Naive thymus-derived CD4-positive, alpha-beta T cell (primary cell): ENCODE data around the gene MYH14. TPM values are rescaled to one million over a fixed set of nuclear protein-coding genes. Genes with fewer than 3 reads are reported as not detected.

ENCODE experiments used
- ATAC-seq: fragments of 150-1000 bp; cut with Tn5 transposase; 2 replicates; pipeline ENCODE4 v1.10.0; 2021; ENCODE audit warnings: mild to moderate bottlenecking, moderate library complexity
- CTCF ChIA-PET: fragments of 350-600 bp; sonication (Branson Sonifier 250); formaldehyde crosslinking; loops from one replicate; lab custom pipeline; 2021; ENCODE audit warnings: antibody characterized with exemption; lab: Charles Lee
- POLR2A ChIA-PET: fragments of 350-600 bp; sonication (Branson Sonifier 250); formaldehyde crosslinking; loops from one replicate; lab custom pipeline; 2021; ENCODE audit warnings: antibody characterized with exemption, inconsistent platforms; lab: Charles Lee
- DNase-seq, 9 donors: peaks; one replicate each; pipeline versions ENCODE4 v3.0.0 to v3.0.0-alpha.2; 2020 to 2022; ENCODE audit warnings: mixed read lengths in 1 of 9
- H3K27ac ChIP-seq: one replicate; pipeline ENCODE4 v1.7.0; 2013; ENCODE audit warnings: mild to moderate bottlenecking, low read depth, low read length, moderate library complexity
- H3K27me3 ChIP-seq, 2 donors: one replicate each; pipeline ENCODE4 v1.7.0; 2013; ENCODE audit warnings: low read length in 2 of 2, mild to moderate bottlenecking in 2 of 2, moderate library complexity in 2 of 2; ENCODE audit not compliant: control insufficient read depth in 2 of 2, insufficient read depth in 2 of 2
- H3K36me3 ChIP-seq, 3 experiments: 1 replicate in 2 of 3; 2 replicates in 1 of 3; pipeline ENCODE4 v1.7.0; 2013; ENCODE audit warnings: low read length in 3 of 3, mild to moderate bottlenecking in 3 of 3, moderate library complexity in 1 of 3; ENCODE audit not compliant: insufficient read depth in 3 of 3, control insufficient read depth in 2 of 3
- H3K4me1 ChIP-seq, 2 donors: one replicate each; pipeline ENCODE4 v1.7.0; 2013; ENCODE audit warnings: low read length in 2 of 2, mild to moderate bottlenecking in 2 of 2, moderate library complexity in 1 of 2; ENCODE audit not compliant: control insufficient read depth in 2 of 2, insufficient read depth in 2 of 2
- H3K4me3 ChIP-seq: 2 replicates; pipeline ENCODE4 v1.7.0; 2013; ENCODE audit warnings: mild to moderate bottlenecking, low read length
- H3K9me3 ChIP-seq, 3 experiments: 1 replicate in 2 of 3; 2 replicates in 1 of 3; pipeline ENCODE4 v1.7.0; 2013; ENCODE audit warnings: low read length in 3 of 3; ENCODE audit not compliant: control insufficient read depth in 2 of 3
- H3K27ac Mint-ChIP-seq, 9 donors: one replicate each; pipeline ENCODE4 v1.8.0; 2020 to 2022; ENCODE audit warnings: mixed read lengths in 9 of 9, mild to moderate bottlenecking in 8 of 9, moderate library complexity in 5 of 9, inconsistent platforms in 2 of 9
- H3K27me3 Mint-ChIP-seq, 5 donors: one replicate each; pipeline ENCODE4 v1.8.0; 2021 to 2022; ENCODE audit warnings: mixed read lengths in 5 of 5, mild to moderate bottlenecking in 1 of 5
- H3K36me3 Mint-ChIP-seq, 5 donors: one replicate each; pipeline ENCODE4 v1.8.0; 2020 to 2022; ENCODE audit warnings: mixed read lengths in 5 of 5, mild to moderate bottlenecking in 3 of 5, inconsistent platforms in 1 of 5
- H3K4me1 Mint-ChIP-seq, 7 donors: one replicate each; pipeline ENCODE4 v1.8.0; 2020 to 2022; ENCODE audit warnings: mixed read lengths in 7 of 7, mild to moderate bottlenecking in 3 of 7, inconsistent platforms in 1 of 7
- H3K4me3 Mint-ChIP-seq, 10 donors: one replicate each; pipeline ENCODE4 v1.8.0; 2020 to 2022; ENCODE audit warnings: mild to moderate bottlenecking in 10 of 10, mixed read lengths in 10 of 10, moderate library complexity in 6 of 10, inconsistent platforms in 2 of 10
- H3K9me3 Mint-ChIP-seq, 11 donors: one replicate each; pipeline ENCODE4 v1.8.0; 2020 to 2022; ENCODE audit warnings: mixed read lengths in 11 of 11, mild to moderate bottlenecking in 4 of 11, inconsistent platforms in 1 of 11, moderate library complexity in 1 of 11
- intact Hi-C, 2 donors: fragments of 100-400 bp; cut with micrococcal nuclease; formaldehyde crosslinking; loops; one replicate each; pipeline ENCODE4 v1.15.1; 2023
- polyA plus RNA-seq, 2 donors: library from polyadenylated mRNA; unstranded; fragments of 300-500 nt; fragmentation: Illumina TruSeq; gene quantifications; one replicate each; pipeline ENCODE4 v1.2.3, GENCODE V29; 2021
- total RNA-seq, 6 experiments: library from RNA in 5 of 6; stranded (reverse) in 5 of 6; gene quantifications; 1 replicate in 5 of 6; 2 replicates in 1 of 6; pipeline ENCODE4 v1.2.3 and lab custom pipeline; 2021 to 2026

MYH14 gene
- total and polyA plus RNA-seq, 7 experiments from 2014 or later: not detected

GRCh38 chr19:50204811-50205675, 1.6 kb downstream of the MYH14 start:
- H3K4me1 Mint-ChIP-seq: peaks cover 0 to 10% (median 6%) of the 10 kb centered on the region in 7 donors
- CTCF ChIA-PET: no interaction called here
- H3K4me1 ChIP-seq: no peaks in the 10 kb centered on the region
- no peak overlapping the region for H3K27ac ChIP-seq
- H3K4me3 Mint-ChIP-seq: peak overlapping the region in 2 of 10 donors; percentile 25 to 39
- peaks cover 0 to 7% (median 0%) of the 10 kb centered on the region in 5 donors for H3K36me3 Mint-ChIP-seq
- no peak overlapping the region for H3K4me3 ChIP-seq
- H3K27me3 Mint-ChIP-seq: peaks cover 40 to 60% (median 52%) of the 10 kb centered on the region in 5 donors
- DNase-seq (no peak), ATAC-seq (no peak)
- H3K9me3 ChIP-seq: no peaks in the 10 kb centered on the region
- intact Hi-C loops: no loop called here
- H3K27me3 ChIP-seq: peaks cover 0 to 3% of the 10 kb centered on the region in 2 donors
- peaks cover 0 to 14% (median 2%) of the 10 kb centered on the region in 11 donors for H3K9me3 Mint-ChIP-seq
- no peaks in the 10 kb centered on the region for H3K36me3 ChIP-seq
- POLR2A ChIA-PET: no interaction called here
- H3K27ac Mint-ChIP-seq: no peak overlapping the region

GRCh38 chr19:50205681-50206138, 2.3 kb downstream of the MYH14 start:
- H3K4me3 Mint-ChIP-seq: no peak overlapping the region
- H3K36me3 ChIP-seq: no peaks in the 10 kb centered on the region
- H3K4me1 Mint-ChIP-seq: peaks cover 0 to 10% (median 6%) of the 10 kb centered on the region in 7 donors
- H3K4me1 ChIP-seq: no peaks in the 10 kb centered on the region
- intact Hi-C loops: no loop called here
- H3K27me3 Mint-ChIP-seq: peaks cover 40 to 58% (median 51%) of the 10 kb centered on the region in 5 donors
- H3K36me3 Mint-ChIP-seq: peaks cover 0 to 7% (median 0%) of the 10 kb centered on the region in 5 donors
- no peak overlapping the region for H3K27ac Mint-ChIP-seq
- DNase-seq (no peak), ATAC-seq (no peak)
- POLR2A ChIA-PET: no interaction called here
- no peak overlapping the region for H3K27ac ChIP-seq
- peaks cover 0 to 3% (median 0%) of the 10 kb centered on the region in 3 experiments for H3K9me3 ChIP-seq
- H3K9me3 Mint-ChIP-seq: peaks cover 0 to 17% (median 2%) of the 10 kb centered on the region in 11 donors
- peaks cover 0 to 3% of the 10 kb centered on the region in 2 donors for H3K27me3 ChIP-seq
- CTCF ChIA-PET: no interaction called here
- H3K4me3 ChIP-seq: no peak overlapping the region

- no peak for ATAC-seq
- H3K36me3 ChIP-seq: no peaks in the 10 kb centered on the region
- POLR2A ChIA-PET: no interaction called here
- Mint-ChIP-seq H3K36me3 (peaks cover 0 to 7% (median 0%) of the 10 kb centered on the region in 5 donors), H3K27ac (no peak overlapping the region), H3K4me1 (peaks cover 0 to 10% (median 6%) of the 10 kb centered on the region in 7 donors), H3K27me3 (peaks cover 37 to 53% (median 47%) of the 10 kb centered on the region in 5 donors), H3K4me3 (no peak overlapping the region), H3K9me3 (peaks cover 0 to 15% (median 4%) of the 10 kb centered on the region in 11 donors)
- DNase-seq: no peak
- CTCF ChIA-PET: no interaction called here
- H3K27me3 ChIP-seq: peaks cover 0 to 3% of the 10 kb centered on the region in 2 donors
- H3K27ac ChIP-seq: no peak overlapping the region
- no peak overlapping the region for H3K4me3 ChIP-seq
- intact Hi-C loops: no loop called here
- H3K4me1 ChIP-seq: no peaks in the 10 kb centered on the region
- H3K9me3 ChIP-seq: peaks cover 0 to 4% (median 0%) of the 10 kb centered on the region in 3 experiments
Observed at GRCh38 chr19:50206191-50206590, 2.8 kb downstream of the MYH14 start.

GRCh38 chr19:50207730-50208129, 4.3 kb downstream of the MYH14 start:
- no peak overlapping the region for H3K27ac ChIP-seq
- peaks cover 0 to 3% of the 10 kb centered on the region in 2 donors for H3K27me3 ChIP-seq
- H3K4me1 ChIP-seq: no peaks in the 10 kb centered on the region
- no peaks in the 10 kb centered on the region for H3K36me3 ChIP-seq
- Mint-ChIP-seq H3K36me3 (peaks cover 0 to 6% (median 0%) of the 10 kb centered on the region in 5 donors), H3K9me3 (peaks cover 0 to 22% (median 7%) of the 10 kb centered on the region in 11 donors), H3K27me3 (peaks cover 26 to 38% (median 31%) of the 10 kb centered on the region in 5 donors), H3K27ac (no peak overlapping the region), H3K4me1 (peaks cover 0 to 10% (median 6%) of the 10 kb centered on the region in 7 donors), H3K4me3 (no peak overlapping the region)
- ATAC-seq (no peak), DNase-seq (no peak)
- ChIA-PET CTCF (no interaction called here), POLR2A (no interaction called here)
- peaks cover 0 to 15% (median 0%) of the 10 kb centered on the region in 3 experiments for H3K9me3 ChIP-seq
- no peak overlapping the region for H3K4me3 ChIP-seq
- intact Hi-C loops: no loop called here

- intact Hi-C loops: no loop called here
- Histone ChIP-seq H3K27me3 (peaks cover 0 to 3% of the 10 kb centered on the region in 2 donors), H3K27ac (no peak overlapping the region), H3K4me1 (no peaks in the 10 kb centered on the region), H3K36me3 (no peaks in the 10 kb centered on the region), H3K4me3 (no peak overlapping the region), H3K9me3 (peaks cover 0 to 15% (median 0%) of the 10 kb centered on the region in 3 experiments)
- Mint-ChIP-seq H3K4me3 (no peak overlapping the region), H3K9me3 (peaks cover 0 to 28% (median 7%) of the 10 kb centered on the region in 11 donors), H3K4me1 (peaks cover 0 to 5% (median 4%) of the 10 kb centered on the region in 7 donors), H3K36me3 (peaks cover 0 to 6% (median 0%) of the 10 kb centered on the region in 5 donors), H3K27ac (no peak overlapping the region), H3K27me3 (peaks cover 19 to 31% (median 26%) of the 10 kb centered on the region in 5 donors)
- ATAC-seq (no peak), DNase-seq (no peak)
- CTCF ChIA-PET: no interaction called here
- POLR2A ChIA-PET: no interaction called here
Observed at GRCh38 chr19:50209131-50209530, 5.7 kb downstream of the MYH14 start.

- Histone ChIP-seq H3K27me3 (no peaks in the 10 kb centered on the region), H3K4me3 (no peak overlapping the region), H3K4me1 (no peaks in the 10 kb centered on the region), H3K9me3 (peaks cover 0 to 15% (median 0%) of the 10 kb centered on the region in 3 experiments), H3K36me3 (no peaks in the 10 kb centered on the region), H3K27ac (no peak overlapping the region)
- ChIA-PET CTCF (no interaction called here), POLR2A (no interaction called here)
- DNase-seq (no peak), ATAC-seq (no peak)
- Mint-ChIP-seq H3K27ac (no peak overlapping the region), H3K27me3 (peaks cover 10 to 22% (median 19%) of the 10 kb centered on the region in 5 donors), H3K36me3 (peaks cover 0 to 6% (median 0%) of the 10 kb centered on the region in 5 donors), H3K4me1 (no peaks in the 10 kb centered on the region), H3K4me3 (no peak overlapping the region), H3K9me3 (peaks cover 0 to 28% (median 7%) of the 10 kb centered on the region in 11 donors)
- intact Hi-C loops: no loop called here
Observed at GRCh38 chr19:50210425-50210824, 7.0 kb downstream of the MYH14 start.
